GM19438 (cell line): Measurements from ENCODE around the gene CMBL.
"Not testable (repeated sequence)": the region's sequence is repeated elsewhere in the genome, so short reads cannot be mapped to it uniquely, and the experiment has no call there.

Source experiments
- ATAC-seq: cut with Tn5 transposase; IDR thresholded peaks from one replicate; pipeline ENCODE4 v1.9.1; 2021; ENCODE audit warnings: low read depth; ENCODE audit not compliant: unreplicated experiment

The CMBL gene

DNA sequence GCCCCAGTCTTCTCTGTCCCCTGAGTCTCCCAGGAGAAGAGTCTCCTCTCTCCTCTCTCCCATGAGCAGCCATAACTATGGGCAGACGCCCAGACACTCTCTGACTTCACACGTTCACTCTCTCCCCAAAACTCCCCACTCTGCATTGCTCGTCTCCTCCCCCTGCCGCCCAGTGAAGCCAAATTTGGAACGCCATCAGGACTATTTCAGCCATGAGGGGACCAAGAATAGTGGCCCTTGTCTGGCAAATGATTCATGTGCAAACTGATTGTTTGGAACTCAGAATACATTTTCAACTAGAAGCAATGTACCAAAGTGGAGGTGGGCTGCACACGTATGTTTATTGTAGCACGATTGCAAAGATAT, 20.9 kb downstream of the CMBL start:
- no peak for ATAC-seq

DNA sequence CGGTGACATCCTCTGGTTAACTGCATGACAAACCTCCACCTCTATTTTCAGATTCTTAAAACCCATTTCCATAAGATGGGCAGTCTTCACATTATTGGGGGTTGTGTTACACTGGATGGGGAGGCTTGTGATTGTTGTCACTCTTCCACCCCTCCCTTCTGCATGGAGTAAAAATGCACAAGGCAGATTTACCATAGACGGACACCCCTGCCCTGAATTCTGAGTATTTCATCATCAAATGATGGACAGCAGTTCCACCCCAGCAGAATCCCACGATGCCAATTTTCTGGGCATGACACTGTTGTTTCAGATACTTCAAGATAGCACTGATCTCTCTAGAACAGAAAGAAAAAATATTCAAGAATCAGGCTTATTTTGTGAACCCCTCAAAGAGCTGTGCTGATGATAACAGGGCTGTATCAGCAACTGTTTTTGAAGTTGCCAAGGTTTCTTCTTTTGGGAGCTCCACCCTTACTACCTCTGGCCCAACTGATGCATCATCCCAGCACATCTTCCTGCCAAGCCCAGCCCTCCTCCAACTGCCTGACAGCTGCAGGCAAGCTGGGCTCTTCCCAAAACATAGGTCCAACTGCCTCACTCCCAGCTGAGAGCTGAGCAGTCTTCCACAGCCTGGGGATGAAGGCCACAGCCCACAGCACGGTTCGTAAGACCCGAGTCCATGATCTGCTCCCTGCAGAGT, 21.4 kb downstream of the CMBL start:
- ATAC-seq = no peak

DNA sequence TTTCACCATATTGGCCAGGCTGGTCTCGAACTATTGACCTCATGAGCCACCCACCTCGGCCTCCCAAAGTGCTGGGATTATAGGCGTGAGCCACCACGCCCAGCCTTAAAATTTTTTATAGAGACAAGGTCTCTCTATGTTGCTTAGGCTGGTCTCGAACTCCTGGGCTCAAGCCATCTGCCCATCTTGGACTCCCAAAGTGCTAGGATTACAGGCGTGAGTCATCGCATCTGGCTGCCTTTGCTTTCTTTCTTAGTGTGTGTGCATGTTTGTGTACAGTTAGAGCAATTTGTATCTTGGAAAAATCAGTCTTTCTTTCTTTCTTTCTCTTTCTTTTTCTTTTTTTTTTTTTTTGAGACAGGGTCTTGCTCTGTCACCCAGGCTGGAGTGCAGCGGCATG, 22.3 kb downstream of the CMBL start:
- ATAC-seq = not testable (repeated sequence)

DNA sequence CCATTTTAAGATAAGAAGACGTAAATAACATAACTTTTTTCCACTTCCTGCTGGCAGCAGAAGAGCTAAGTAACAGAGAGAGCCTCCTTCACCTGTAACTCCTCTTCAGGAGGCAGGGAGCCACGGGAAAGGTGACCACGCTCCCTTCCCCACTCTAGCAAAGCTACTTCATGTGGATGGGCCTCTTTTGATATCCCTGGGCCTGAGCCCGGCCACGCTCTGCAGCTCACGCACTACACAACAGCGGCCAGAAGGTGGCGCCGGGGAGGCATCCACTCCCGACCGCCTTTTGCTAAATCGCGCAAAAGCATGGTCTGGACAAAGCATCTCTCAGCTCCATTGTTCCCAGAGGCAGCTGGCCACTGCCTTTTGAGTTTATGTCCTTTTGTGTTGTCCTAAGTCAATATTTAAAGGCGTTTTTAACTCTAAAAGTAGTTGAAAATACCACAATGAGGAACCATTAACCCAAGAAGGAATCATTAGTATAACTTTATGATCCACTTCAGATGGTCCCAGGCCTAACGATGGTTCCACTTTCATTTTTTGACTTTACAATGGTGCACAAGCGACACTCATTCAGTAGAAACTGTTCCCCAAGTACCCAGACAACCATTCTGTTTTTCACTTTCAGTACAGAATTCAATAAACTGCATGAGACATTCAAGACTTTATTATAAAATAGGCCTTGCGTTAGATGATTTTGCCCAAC, 23.6 kb downstream of the CMBL start:
- peak; percentile 90 for ATAC-seq

DNA sequence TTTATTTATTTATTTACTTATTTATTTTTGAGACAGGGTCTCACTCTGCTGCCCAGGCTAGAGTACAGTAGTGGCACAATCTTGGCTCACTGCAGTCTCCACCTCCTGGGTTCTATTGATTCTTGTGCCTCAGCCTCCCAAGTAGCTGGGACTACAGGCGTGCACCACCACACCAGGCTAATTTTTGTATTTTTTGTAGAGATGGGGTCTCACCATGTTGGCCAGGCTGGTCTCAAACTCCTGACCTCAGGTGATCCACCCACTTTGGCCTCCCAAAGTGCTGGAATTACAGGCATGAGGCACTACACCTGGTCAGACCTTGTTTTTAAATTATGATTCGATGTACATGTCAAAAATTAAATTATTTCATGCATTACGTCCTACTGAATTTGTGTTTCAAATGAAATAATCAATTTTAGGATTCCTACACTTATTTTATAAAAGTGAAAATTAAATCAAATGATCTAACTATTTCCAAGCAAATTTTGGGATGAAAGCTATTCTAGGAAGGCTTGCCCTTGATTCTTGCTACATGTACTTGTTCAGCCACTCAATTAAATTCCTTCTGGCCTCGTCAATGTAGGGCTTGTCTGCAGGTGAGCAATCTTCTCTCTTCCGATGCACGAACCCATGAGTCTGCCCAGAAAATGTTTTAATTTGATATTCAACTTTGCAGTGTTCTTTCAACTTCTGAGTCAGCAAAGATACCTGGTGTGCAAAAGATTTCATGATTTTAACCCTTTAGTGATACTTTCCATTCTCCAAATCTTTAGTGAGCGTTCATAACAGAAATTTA, 27.6 kb downstream of the CMBL start:
- no peak for ATAC-seq

DNA sequence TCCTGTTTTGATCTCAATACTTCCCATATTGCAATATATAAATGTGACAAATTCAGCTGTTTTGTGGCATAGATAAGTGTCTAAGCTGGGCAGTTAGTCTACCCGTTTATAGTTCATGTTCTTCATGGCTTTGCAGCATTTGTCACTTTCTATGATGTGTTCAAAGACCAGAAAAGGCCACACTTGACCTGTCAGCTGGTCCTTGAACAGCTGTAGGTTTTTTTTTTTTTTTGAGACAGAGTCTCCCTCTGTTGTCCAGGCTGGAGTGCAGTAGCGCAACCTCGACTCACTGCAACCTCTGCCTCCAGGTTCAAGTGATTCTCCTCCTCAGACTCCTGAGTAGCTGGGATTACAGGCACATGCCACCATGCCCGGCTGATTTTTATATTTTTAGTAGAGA, 28.4 kb downstream of the CMBL start:
- ATAC-seq = no peak

DNA sequence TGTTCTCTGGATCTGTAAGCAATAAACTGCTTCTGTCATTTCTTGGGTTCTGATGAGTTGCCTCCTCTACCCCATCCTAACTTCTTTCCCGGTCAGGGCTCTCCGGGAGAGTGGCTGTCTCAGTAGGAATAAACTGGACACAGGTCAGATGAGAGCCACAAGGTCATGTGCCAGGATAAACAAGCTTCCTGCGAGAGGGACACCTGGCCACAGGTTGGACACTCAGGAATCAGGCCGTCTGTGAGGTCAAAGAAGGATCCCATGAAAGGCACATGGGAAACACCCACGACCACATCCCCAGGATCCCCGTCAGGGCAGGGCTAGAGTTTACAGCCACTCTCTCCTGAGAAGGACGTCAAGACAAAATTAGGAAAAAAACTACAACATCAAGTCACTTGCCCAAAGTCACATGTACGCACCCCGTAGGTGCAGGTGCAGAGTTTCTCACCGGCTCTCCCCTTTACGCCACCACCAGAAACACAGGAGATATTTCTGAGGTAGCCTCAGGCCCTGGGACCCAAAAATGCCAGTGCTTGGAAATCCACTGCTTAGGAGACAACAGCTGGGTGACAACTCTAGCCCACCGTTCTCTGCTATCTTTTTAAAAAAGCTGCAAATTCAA, 28.9 kb downstream of the CMBL start:
- ATAC-seq = no peak

DNA sequence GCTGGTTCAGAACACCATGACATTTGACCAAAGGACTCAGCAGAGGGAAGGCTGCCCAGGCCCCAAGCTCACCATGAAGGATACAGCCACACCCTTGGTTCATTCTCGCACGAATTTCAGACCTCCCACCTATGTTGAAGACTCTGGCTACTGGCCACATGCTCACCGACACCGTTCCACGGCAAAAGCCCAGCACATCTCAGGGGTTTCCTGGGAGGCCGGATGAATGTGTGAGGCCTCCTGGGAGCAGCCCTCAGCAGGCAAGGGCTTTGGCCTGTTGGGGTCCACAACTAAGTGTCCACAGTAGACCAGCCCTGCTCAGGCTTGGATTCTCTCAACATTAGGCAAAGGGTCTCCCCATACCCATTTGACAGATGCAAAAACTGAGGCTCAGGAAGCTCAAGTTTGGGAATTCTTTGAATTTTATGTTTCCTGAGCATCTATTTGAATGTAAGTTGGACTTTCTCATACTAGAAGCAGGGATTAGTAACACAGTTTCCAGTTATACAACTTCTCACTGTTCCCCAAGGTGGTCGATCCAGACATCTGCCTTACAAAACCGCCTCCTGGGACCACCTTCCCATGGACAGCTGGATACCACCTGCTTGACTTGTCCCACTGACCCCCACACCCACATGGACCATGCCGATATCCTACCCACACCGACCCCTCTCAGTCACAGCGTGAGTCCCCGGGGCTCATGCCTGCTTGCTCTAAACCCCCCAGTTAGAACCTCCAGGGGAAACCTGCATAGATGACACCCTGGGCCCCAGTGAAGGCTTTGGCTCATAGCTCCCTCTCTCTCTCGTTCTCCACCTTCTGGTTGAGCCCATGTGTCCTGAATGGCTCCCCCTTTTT, 29.7 kb downstream of the CMBL start:
- ATAC-seq = no peak

DNA sequence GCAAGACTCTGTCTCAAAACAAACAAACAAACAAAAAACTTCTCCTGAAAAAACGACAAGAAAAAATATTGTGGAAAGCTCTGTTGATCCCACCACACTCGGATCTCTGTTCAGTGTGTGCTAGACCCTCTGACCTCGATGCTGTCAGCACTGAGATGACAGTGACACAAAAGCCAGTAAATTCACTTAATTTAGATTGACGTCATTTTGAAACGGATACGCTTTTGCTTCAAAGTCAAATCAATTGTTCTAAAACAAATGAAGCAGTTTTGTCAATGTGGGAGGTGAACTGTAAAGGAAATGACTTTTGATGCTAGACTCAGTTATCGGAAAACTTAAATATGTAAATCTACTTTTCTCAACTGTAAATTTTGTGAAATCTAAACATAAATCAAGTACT, 31.0 kb downstream of the CMBL start:
- no peak for ATAC-seq

DNA sequence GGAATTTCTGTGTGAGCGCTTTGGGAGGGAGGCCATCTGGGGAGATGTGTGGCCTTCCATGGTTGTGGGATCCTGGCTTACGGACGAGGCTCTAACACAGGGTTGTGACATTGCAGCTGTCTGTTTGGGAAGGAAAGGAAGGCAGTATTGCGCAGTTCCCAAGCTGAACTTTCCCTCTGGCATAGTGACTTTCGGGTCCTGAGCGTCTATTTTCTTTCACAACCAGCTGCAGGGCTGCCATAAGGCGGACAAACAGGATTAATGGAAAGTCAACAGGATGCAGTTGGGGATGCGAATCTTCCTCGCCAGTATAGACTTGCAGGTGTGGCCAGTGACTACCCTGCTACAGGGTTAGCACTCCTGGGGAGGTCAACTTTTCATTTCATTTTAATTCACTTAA, 31.7 kb downstream of the CMBL start:
- no peak for ATAC-seq

DNA sequence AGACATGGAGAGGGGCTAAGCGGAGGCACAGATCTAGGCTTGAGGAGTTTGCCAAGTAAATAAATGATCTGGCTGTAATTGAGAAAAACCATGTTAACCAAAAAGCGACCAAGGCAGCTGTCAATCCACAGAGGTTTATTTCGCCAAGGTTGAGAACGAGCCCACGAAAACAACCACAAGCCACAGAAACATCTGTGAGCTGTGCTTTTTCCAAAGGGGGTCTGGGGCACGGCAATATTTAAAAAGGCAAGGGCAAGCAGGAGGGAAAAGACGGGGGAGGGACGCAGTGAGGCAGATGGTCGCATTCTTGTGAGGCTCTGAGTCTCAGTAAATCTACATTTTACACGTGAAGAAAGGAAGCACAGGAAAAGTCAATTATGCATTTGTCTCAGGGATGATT, 32.2 kb downstream of the CMBL start:
- no peak for ATAC-seq

DNA sequence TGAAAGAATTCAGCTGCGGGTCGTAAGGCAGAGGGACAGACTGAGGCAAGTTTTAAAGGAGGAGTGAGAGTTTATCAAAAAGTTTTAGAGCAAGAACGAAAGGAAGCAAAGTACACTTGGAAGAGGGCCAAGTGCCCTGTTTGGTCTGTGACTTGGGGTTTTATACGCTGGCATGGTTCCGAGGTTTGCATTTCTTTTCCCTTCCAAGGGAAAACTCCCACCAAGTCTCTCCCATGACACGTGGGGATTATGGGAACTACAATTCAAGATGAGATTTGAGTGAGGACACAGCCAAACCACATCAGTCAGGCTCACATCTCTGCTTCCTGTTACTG, 34.9 kb downstream of the CMBL start:
- not testable (repeated sequence) for ATAC-seq

DNA sequence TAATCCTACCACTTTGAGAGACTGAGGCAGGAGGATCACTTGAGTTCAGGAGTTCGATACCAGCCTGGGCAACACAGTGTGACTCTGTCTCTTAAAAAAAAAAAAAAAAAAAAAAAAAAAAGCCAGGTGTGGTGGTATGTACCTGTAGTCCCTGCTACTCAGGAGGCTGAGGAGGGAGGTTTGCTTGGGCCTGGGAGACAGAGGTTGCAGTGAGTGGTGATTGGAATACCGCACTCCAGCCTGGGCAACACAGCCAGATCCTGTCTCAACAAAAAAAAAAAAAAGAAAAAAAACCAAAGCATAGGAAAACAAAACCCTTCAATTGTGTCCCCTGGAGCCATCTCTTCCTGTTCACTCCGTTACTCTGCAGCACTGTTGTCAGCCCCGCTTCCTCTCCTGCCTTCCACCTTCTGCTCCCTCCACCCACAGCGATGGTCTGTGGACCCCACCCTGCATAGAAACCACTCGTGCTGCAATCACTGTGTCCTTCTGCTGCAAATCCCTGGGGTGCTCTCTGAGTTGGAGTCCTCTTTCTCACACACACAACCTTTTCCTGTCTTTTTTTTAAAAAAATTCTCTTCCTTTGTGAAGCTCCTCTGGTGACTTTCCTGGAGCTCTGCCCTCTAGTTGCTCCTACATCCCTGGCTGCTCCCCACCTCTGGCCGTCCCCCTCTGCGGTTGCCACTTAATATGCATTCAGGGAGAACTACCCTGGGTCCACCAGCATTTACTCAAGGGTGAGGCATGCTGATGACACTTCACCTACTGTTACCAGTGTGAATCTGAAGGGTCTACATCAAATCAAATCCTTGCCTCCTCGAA, 35.4 kb downstream of the CMBL start:
- ATAC-seq = no peak

DNA sequence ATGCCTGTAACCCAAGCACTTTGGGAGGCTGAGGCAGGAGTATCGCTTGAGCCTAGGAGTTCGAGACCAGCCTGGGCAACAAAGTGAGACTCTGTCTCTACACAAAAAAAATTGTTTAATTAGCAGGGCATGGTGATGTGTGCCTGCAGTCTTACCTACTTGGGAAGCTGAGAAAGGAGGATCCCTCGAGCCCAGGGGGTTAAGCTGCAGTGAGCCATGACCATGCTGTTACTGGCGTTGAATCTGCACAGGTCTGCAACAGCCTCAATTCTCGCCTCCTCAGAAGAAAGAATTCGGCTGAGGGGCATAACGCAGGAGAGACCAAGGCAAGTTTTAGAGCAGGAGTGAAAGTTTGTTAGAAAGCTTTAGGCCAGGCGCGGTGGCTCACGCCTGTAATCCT, 39.6 kb downstream of the CMBL start:
- ATAC-seq = no peak

DNA sequence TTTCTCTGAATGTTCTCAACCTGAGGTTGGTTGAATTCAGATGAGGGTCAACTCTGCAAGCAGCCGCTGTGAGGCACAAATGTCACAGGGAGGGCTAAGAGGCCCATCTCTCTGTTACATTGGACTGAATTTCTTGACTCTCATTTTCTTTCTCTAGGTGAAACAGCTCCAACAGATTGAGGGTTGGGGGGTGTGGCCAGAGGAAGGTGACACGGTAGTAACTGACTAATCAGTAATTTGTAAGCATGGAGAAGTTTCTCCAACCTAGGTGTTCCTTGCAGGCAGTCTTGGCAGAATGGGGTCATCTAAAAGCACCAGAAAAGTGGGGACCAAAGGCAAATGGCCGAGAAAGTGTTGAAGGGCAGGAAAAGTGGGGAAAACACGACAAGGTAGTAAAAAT, 40.9 kb downstream of the CMBL start:
- no peak for ATAC-seq

DNA sequence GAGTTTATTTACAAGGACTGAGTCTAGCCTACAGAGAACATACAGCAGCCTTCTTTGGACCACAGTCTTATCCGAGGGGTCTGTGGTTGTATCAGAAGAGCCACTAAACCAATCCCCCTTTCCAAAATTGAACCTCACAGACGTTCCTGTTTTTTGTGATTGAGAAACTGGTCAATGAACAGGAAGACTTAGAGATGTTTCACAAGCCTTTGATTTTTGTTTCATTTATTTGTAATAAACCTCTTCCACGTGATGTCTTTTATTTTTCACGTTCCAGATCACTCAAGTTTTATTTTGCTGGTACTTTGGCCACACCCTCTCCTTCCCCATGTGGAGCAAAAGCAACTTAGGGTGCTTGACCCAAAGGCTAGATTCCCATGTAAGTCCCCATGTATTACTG, 41.6 kb downstream of the CMBL start:
- ATAC-seq = no peak

DNA sequence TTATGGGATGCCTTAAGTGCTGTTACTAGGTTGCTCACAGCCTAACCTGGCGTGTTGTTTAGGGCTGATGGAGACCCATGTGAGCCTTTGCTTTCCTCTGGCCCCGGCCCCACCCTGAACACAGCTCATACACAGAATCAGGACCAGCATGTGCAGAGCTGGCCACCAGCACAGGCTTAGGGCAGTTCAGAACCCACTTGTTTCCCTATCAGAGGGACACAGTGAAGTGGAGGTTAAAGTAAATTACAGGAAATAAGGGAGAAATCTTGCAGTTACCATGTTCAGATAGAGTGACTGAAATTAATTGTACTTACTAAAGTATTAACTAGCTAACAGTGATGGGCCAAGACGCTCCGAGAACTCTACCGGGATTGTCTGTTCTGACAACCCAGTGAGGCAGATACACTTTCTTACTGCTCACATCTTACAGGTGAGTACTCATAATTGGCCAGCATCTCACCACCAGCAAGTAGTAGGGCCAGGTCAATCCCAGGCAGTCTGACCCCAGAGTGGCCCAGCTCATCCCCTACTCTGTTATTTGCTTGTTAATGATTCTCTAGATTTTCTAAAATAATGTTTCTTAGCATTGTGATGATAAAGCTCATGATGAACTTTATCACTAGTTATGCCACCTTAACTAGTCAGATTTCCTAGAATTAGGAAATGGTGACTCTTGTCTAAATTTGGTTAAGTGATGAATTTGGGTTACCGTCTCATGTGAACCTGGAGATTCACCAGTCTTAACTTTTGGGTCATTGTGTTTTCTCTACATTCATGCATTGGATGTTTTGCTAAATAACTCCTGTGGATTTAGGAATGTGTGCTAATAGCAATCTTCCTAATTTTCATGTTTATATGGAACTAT, 42.2 kb downstream of the CMBL start:
- ATAC-seq = no peak

DNA sequence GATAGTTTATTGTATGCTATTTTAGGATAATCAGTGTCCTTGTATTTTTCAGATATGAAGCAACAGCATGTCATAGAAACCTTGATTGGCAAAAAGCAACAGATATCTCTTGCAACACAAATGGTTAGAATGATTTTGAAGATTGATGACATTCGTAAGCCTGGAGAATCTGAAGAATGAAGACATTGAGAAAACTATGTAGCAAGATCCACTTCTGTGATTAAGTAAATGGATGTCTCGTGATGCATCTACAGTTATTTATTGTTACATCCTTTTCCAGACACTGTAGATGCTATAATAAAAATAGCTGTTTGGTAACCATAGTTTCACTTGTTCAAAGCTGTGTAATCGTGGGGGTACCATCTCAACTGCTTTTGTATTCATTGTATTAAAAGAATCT, 43.1 kb downstream of the CMBL start:
- ATAC-seq = no peak

DNA sequence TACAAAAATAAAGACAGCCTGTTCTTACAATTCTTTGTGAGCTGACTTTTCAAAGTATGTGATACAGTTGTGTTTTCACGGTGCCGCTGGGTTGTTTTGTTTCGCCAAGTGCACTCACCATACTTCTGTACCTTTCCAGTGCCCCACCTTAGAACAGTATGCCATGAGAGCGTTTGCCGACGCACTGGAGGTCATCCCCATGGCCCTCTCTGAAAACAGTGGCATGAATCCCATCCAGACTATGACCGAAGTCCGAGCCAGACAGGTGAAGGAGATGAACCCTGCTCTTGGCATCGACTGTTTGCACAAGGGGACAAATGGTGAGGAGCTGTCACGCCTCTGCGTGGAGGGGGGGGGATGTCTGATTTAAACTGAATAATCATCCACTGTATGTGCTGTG, 44.7 kb downstream of the CMBL start:
- no peak for ATAC-seq
